GM12892 (cell line): ENCODE data around the gene LRMDA.

Experiments used
- POLR2A ChIP-seq: IDR thresholded peaks from 2 replicates; pipeline ENCODE4 v1.6.1; 2011; ENCODE audit warnings: low read depth, low read length, control low read depth
- POLR2AphosphoS5 ChIP-seq: IDR thresholded peaks from 2 replicates; pipeline ENCODE4 v1.6.1; 2011; ENCODE audit warnings: low read depth, low read length, control low read depth
- TAF1 ChIP-seq: IDR thresholded peaks from 2 replicates; pipeline ENCODE4 v1.6.1; 2011; ENCODE audit warnings: low read depth, mild to moderate bottlenecking, control low read depth, low read length, borderline replicate concordance

DNA sequence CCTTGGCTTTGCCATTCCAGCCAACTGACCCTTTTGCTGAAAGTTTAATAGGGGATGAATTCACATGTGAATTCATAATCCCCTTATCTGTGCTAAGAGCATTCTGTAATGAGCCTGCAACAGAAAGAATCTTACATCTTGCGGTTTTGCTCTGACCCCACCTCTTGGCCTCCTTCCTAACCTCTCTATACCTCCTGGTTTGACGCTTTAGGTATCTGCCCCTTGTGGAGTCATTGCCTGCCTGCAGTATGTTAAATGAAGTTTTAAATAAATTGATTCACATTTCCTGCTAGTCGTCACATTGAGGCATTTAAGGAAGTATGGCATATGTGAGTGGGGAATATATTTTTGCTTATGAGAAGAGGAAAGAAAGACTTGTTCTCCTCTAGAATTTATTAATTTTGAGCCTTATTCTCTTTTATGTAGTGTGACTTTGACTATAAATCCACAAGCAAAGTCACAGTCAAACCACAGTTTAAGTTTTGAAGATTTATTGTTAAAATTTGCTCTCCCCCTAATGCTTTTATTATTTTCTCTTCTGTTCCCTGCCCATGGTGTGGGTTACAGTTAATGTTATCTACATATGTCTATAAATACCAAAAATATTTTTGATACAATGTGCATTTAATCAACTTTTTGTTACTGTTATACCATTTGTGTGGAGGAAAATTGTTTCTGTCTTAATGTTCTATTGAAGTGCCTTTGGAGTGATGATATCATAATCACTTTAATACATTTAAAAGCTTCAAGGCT, 60.9 kb downstream of the LRMDA start:
- TF ChIP-seq POLR2A (no peak), POLR2AphosphoS5 (no peak), TAF1 (no peak)
